GM12872 (cell line): ENCODE measurements around the gene TPCN1.

ENCODE experiments used
- TF ChIP-seq, protein P1 (sequence below): IDR thresholded peaks from 3 replicates; pipeline ENCODE4 v1.5.1; 2011; ENCODE audit warnings: low read depth, mild to moderate bottlenecking, low read length, moderate library complexity; ENCODE audit not compliant: insufficient read depth

Gene TPCN1

GRCh38 chr12:113328368-113328889 is 107.2 kb downstream of the TPCN1 start:
- TF ChIP-seq, protein P1, sequence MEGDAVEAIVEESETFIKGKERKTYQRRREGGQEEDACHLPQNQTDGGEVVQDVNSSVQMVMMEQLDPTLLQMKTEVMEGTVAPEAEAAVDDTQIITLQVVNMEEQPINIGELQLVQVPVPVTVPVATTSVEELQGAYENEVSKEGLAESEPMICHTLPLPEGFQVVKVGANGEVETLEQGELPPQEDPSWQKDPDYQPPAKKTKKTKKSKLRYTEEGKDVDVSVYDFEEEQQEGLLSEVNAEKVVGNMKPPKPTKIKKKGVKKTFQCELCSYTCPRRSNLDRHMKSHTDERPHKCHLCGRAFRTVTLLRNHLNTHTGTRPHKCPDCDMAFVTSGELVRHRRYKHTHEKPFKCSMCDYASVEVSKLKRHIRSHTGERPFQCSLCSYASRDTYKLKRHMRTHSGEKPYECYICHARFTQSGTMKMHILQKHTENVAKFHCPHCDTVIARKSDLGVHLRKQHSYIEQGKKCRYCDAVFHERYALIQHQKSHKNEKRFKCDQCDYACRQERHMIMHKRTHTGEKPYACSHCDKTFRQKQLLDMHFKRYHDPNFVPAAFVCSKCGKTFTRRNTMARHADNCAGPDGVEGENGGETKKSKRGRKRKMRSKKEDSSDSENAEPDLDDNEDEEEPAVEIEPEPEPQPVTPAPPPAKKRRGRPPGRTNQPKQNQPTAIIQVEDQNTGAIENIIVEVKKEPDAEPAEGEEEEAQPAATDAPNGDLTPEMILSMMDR, result no peak

DNA sequence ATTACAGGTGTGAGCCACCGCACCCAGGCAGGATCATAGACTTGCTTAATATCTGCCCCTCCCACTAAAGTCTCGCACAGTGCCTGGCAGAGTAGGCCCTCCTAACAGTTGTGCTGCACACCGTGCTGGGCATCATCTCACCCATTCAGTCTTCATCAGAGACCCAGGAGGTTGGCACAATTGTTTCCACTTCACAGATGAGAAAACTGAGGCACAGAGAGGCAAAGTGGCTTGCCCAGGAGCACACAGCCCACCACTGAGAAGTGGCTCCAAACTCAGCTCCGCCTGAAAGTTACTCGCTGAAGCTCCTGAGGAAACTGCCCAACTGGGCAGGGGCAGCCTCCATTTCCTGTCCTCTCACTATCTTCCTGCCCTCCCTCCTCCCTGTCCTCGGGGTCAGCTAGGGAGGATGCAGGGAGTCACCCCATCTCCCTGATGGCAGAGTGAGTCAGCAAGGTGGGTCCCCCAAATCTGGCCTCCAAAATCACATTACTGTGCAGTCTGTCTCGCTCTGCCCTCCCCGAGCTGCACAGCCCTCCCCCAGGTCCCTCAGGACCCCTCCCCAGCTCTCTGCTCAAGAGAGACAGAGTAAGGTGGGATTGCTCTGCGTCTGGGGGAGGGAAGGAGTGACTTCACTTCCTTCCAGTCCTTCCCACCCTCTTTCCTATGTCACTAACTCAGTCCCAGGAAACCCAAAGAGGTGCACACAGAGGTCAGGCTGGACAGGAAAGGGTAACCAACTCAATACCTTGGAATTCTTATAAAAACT is 107.9 kb downstream of the TPCN1 start:
- TF ChIP-seq, protein P1, result no peak

DNA sequence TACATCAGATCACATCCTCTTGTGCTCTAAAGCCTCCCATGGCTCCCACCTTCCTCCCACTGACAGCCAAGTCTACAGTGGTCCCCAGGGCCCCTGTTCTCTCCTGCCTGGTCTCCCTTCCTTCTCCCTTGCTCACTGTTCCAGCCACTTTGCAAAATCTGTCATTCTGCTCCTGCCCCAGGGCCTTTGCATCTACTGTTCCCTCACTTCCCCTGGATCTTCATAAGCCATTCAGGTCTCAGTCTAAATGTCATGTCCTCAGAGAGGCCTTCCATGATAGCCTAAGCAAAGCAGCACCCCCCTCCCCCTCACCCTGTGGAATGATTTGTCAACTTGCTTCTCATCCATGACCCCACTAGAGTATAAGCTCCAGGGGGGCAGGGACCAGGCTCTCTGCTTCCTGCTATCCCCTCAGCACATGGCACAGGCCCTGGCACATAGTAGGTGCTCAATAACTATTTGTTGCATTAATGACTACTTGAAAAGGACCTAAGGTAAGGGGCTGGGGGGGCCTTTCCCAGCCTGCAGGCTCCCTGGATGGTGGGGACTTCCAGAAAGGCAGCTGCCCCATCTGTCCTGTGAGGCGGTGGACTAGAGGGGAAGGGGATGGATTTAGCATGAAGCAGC is 108.6 kb downstream of the TPCN1 start:
- TF ChIP-seq, protein P1, result no peak

DNA sequence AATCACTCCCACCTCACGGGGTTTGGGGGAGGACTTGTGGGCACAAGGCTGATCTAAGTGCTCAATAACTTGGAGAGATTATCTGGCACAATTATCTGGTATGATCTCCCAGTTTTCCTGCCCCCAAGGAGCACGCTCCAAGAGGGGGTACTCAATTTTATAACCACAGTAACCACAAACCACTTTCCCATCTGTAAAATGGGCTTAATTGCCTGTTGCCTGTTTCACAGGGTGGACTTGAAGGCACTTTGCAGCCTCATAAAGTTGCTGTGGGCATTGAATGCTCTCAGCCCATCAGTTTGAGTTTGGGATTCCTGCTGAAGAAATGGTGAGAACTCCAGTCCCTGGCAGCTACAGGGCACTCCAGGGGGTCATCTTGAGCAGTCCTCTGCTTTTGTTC is 109.2 kb downstream of the TPCN1 start:
- TF ChIP-seq, protein P1, result no peak

- TF ChIP-seq, protein P1, result no peak
Observed at GRCh38 chr12:113332688-113333417, 111.6 kb downstream of the TPCN1 start.

GRCh38 chr12:113333418-113333750 is 112.1 kb downstream of the TPCN1 start:
- TF ChIP-seq, protein P1, result no peak
